GM12878 (cell line): ENCODE data around the gene PDE11A.

Experiments
- CEBPB ChIP-seq, 2 experiments: fragments of 150-350 bp in 1 of 2; IDR thresholded peaks; 2 replicates each; pipeline ENCODE4 v1.6.1; 2012 to 2014; ENCODE audit warnings: low read depth in 2 of 2, low read length in 2 of 2, borderline replicate concordance in 1 of 2, inconsistent platforms in 1 of 2
- EP300 ChIP-seq, 2 experiments: fragments of 150-350 bp in 1 of 2; IDR thresholded peaks; 2 replicates each; pipeline ENCODE4 v1.6.1; 2011 to 2012; ENCODE audit warnings: low read depth in 2 of 2, low read length in 2 of 2, borderline replicate concordance in 1 of 2, improper control_type of control experiment in 1 of 2, inconsistent platforms in 1 of 2; ENCODE audit not compliant: control insufficient read depth in 1 of 2
- POLR2A ChIP-seq: IDR thresholded peaks from 2 replicates; pipeline ENCODE4 v1.6.1; 2011; ENCODE audit warnings: low read depth, mild to moderate bottlenecking, low read length
- TCF12 ChIP-seq: IDR thresholded peaks from 2 replicates; pipeline ENCODE4 v1.6.1; 2011; ENCODE audit warnings: low read depth, mild to moderate bottlenecking, low read length
- ZNF384 ChIP-seq: IDR thresholded peaks from 2 replicates; pipeline ENCODE4 v1.6.1; 2012; ENCODE audit warnings: low read depth, mild to moderate bottlenecking, low read length, improper control_type of control experiment, borderline replicate concordance
- TF ChIP-seq, protein P1 (sequence below): fragments of 450-650 bp; IDR thresholded peaks from 2 replicates; pipeline ENCODE4 v1.6.1; 2016; ENCODE audit warnings: mild to moderate bottlenecking
- TF ChIP-seq, protein P2 (sequence below), 3 experiments: IDR thresholded peaks in 2 of 3; conservative IDR thresholded peaks in 1 of 3; 2 replicates each; pipeline ENCODE4 v1.5.1; 2011; ENCODE audit warnings: low read depth in 3 of 3, low read length in 3 of 3, mild to moderate bottlenecking in 3 of 3, control low read depth in 2 of 3, moderate library complexity in 2 of 3, inconsistent platforms in 1 of 3, mixed read lengths in 1 of 3; ENCODE audit not compliant: control insufficient read depth in 2 of 3, insufficient read depth in 1 of 3; ENCODE audit errors: extremely low read depth in 1 of 3
- TF ChIP-seq, protein P3 (sequence below): fragments of 450-650 bp; conservative IDR thresholded peaks from 2 replicates; pipeline ENCODE4 v1.6.1; 2017; ENCODE audit warnings: mild to moderate bottlenecking, moderate library complexity
- TF ChIP-seq, protein P4 (sequence below): fragments of 450-650 bp; IDR thresholded peaks from 2 replicates; pipeline ENCODE4 v1.6.1; 2018; ENCODE audit warnings: borderline replicate concordance, mild to moderate bottlenecking; ENCODE audit not compliant: partially characterized antibody

DNA sequence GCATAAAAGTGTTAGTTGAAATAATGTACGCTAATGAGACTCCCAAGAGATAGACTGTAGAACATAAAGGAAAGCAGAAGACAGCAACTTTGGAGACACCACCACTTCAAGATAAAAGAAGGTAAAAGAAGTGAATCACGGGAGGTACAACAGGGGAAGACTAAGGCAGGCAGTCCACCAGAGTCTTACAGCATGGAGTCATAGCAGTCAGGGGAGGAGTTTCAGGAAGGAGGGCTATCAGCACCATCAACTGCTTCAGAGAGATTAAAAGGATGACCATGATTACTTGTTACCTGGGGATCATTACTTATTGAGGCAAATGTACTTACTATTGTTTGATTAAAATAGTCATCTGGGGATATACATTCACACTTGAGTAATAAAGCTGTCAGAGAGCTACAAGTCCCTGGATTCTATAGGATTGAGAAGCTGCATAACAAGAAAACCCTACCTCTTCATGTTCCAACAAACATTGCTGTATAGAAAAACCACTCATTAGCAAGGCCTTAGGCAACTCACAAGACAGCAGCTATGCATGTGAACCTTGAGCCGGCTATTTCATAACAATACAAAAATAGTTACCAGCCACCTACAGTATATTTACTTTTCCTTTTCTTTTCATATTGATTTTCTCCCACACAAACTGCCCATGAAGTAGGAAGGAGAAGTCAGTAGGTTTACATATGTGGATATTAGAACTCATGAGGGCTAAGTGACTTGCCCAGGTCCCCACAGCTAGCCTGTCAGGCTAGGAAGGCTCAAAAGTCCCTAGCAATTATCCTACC, 101.7 kb downstream of the PDE11A start:
- TF ChIP-seq, protein P1, sequence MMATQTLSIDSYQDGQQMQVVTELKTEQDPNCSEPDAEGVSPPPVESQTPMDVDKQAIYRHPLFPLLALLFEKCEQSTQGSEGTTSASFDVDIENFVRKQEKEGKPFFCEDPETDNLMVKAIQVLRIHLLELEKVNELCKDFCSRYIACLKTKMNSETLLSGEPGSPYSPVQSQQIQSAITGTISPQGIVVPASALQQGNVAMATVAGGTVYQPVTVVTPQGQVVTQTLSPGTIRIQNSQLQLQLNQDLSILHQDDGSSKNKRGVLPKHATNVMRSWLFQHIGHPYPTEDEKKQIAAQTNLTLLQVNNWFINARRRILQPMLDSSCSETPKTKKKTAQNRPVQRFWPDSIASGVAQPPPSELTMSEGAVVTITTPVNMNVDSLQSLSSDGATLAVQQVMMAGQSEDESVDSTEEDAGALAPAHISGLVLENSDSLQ = no peak
- TF ChIP-seq TCF12 = no peak
- no peak for TF ChIP-seq EP300 (IDR thresholded peaks at IDR 0.05; ENCODE audit: borderline replicate concordance in 1 of 2, control insufficient read depth in 1 of 2, low read depth in 2 of 2, low read length in 2 of 2)
- TF ChIP-seq, protein P2, sequence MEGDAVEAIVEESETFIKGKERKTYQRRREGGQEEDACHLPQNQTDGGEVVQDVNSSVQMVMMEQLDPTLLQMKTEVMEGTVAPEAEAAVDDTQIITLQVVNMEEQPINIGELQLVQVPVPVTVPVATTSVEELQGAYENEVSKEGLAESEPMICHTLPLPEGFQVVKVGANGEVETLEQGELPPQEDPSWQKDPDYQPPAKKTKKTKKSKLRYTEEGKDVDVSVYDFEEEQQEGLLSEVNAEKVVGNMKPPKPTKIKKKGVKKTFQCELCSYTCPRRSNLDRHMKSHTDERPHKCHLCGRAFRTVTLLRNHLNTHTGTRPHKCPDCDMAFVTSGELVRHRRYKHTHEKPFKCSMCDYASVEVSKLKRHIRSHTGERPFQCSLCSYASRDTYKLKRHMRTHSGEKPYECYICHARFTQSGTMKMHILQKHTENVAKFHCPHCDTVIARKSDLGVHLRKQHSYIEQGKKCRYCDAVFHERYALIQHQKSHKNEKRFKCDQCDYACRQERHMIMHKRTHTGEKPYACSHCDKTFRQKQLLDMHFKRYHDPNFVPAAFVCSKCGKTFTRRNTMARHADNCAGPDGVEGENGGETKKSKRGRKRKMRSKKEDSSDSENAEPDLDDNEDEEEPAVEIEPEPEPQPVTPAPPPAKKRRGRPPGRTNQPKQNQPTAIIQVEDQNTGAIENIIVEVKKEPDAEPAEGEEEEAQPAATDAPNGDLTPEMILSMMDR (IDR thresholded peaks at IDR 0.05 in 2 of 3, conservative IDR thresholded peaks at IDR 0.05 in 1 of 3; ENCODE audit: control insufficient read depth in 2 of 3, extremely low read depth in 1 of 3, insufficient read depth in 1 of 3, low read depth in 3 of 3, low read length in 3 of 3) = no peak
- TF ChIP-seq, protein P3, sequence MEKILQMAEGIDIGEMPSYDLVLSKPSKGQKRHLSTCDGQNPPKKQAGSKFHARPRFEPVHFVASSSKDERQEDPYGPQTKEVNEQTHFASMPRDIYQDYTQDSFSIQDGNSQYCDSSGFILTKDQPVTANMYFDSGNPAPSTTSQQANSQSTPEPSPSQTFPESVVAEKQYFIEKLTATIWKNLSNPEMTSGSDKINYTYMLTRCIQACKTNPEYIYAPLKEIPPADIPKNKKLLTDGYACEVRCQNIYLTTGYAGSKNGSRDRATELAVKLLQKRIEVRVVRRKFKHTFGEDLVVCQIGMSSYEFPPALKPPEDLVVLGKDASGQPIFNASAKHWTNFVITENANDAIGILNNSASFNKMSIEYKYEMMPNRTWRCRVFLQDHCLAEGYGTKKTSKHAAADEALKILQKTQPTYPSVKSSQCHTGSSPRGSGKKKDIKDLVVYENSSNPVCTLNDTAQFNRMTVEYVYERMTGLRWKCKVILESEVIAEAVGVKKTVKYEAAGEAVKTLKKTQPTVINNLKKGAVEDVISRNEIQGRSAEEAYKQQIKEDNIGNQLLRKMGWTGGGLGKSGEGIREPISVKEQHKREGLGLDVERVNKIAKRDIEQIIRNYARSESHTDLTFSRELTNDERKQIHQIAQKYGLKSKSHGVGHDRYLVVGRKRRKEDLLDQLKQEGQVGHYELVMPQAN = no peak
- TF ChIP-seq CEBPB (IDR thresholded peaks at IDR 0.05; ENCODE audit: borderline replicate concordance in 1 of 2, low read depth in 2 of 2, low read length in 2 of 2) = no peak
- TF ChIP-seq, protein P4, sequence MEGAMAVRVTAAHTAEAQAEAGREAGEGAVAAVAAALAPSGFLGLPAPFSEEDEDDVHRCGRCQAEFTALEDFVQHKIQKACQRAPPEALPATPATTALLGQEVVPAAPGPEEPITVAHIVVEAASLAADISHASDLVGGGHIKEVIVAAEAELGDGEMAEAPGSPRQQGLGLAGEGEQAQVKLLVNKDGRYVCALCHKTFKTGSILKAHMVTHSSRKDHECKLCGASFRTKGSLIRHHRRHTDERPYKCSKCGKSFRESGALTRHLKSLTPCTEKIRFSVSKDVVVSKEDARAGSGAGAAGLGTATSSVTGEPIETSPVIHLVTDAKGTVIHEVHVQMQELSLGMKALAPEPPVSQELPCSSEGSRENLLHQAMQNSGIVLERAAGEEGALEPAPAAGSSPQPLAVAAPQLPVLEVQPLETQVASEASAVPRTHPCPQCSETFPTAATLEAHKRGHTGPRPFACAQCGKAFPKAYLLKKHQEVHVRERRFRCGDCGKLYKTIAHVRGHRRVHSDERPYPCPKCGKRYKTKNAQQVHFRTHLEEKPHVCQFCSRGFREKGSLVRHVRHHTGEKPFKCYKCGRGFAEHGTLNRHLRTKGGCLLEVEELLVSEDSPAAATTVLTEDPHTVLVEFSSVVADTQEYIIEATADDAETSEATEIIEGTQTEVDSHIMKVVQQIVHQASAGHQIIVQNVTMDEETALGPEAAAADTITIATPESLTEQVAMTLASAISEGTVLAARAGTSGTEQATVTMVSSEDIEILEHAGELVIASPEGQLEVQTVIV = no peak
- no peak for TF ChIP-seq POLR2A
- TF ChIP-seq ZNF384 = no peak
